Mononuclear cell (primary cell): ENCODE measurements around the gene ONECUT1. TPM values are rescaled to one million over a fixed set of nuclear protein-coding genes. Genes with fewer than 3 reads are reported as not detected.
"Not testable (repeated sequence)": the region's sequence is repeated elsewhere in the genome, so short reads cannot be mapped to it uniquely, and the experiment has no call there.

Experiments used
- H3K27me3 ChIP-seq: 2 replicates; pipeline ENCODE4 v1.6.0; 2011; ENCODE audit warnings: low read length, control low read depth; ENCODE audit not compliant: insufficient read depth
- H3K4me1 ChIP-seq: 2 replicates; pipeline ENCODE4 v1.5.1; 2011; ENCODE audit warnings: mild to moderate bottlenecking, low read length, control low read depth; ENCODE audit not compliant: insufficient read depth
- H3K4me3 ChIP-seq: 2 replicates; pipeline ENCODE4 v1.5.1; 2011; ENCODE audit warnings: mild to moderate bottlenecking, low read length, moderate library complexity
- H3K9me3 ChIP-seq: 2 replicates; pipeline ENCODE4 v1.5.1; 2011; ENCODE audit warnings: low read depth, mild to moderate bottlenecking, control low read depth, low read length
- total RNA-seq: library from RNA; depleted of rRNA; stranded (reverse); fragments of >200 nt; gene quantifications from one replicate; pipeline ENCODE4 v1.2.3, GENCODE V29; 2012

ONECUT1 gene
- total RNA-seq, result 0.10 TPM

GRCh38 chr15:52790169-52790708 lies at the start of gene ONECUT1:
Gene ONECUT1 (minus strand): TSS chr15:52790336. CDS start chr15:52789884, 452 bp downstream.
- H3K4me3 ChIP-seq, result peak within 1 kb of the TSS; percentile 24
- peaks cover 89% of the 10 kb centered on the region for H3K27me3 ChIP-seq

GRCh38 chr15:52834379-52834778 lies 44.2 kb upstream of the ONECUT1 start:
- Histone ChIP-seq H3K27me3 (no peaks in the 10 kb centered on the region), H3K4me3 (no peak overlapping the region), H3K4me1 (no peaks in the 10 kb centered on the region), H3K9me3 (no peaks in the 10 kb centered on the region)

More at GRCh38 chr15:52790169-52790708, at the start of gene ONECUT1:
- H3K9me3 ChIP-seq, result no peaks in the 10 kb centered on the region
- peaks cover 22% of the 10 kb centered on the region for H3K4me1 ChIP-seq

DNA sequence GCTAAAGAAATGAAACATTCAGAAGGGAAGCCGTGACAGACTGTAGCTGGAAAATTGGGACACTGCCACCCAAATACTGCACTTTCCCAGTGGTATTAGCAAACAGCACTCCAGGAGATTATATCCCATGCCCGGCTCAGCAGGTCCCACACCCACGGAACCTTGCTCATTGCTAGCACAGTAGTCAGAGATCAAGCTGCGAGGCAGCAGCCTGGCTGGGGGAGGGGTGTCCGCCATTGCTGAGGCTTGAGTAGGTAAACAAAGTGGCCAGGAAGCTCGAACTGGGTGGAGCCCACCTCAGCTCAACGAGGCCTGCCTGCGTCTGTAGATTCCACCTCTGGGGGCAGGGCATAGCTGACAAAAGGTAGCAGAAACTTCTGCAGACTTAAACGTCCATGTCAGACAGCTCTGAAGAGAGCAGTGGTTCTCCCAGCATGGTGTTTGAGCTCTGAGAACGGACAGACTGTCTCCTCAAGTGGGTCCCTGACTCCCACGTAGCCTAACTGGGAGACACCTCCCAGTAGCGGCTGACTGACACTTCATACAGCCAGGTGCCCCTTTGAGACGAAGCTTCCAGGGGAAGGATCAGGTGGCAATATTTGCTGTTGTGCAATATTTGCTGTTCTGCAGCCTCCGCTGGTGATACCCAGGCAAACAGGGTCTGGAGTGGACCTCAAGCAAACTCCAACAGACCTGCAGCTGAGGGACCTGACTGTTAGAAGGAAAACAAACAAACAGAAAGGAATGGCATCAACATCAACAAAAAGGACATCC lies 34.2 kb upstream of the ONECUT1 start:
- H3K27me3 ChIP-seq, result peaks cover 20% of the 10 kb centered on the region
- not testable (repeated sequence) for H3K9me3 ChIP-seq, H3K4me3 ChIP-seq, H3K4me1 ChIP-seq

GRCh38 chr15:52822475-52822874 lies 32.3 kb upstream of the ONECUT1 start:
- H3K4me3 ChIP-seq, result no peak overlapping the region
- H3K27me3 ChIP-seq, result peaks cover 26% of the 10 kb centered on the region
- no peaks in the 10 kb centered on the region for H3K9me3 ChIP-seq
- H3K4me1 ChIP-seq, result no peaks in the 10 kb centered on the region

DNA sequence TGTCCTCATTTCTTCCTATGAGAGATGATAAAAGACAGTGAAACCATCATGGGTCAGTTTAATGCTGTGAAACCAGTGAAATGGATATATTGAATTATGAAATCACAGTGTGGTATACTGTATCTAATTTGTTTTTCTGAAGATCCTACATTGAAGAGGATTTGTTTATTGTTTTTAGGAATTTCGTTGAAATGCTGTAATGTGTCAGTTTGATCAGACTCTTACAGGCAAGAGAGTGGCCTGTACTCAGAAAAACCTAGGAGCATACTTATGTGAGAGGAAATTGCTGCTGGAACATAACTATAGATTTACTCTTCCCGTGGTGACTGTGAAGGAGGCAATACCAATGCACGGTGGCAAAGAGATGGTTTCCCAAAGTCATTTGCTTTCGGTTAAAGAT lies 29.1 kb upstream of the ONECUT1 start:
- no peaks in the 10 kb centered on the region for H3K9me3 ChIP-seq
- no peak overlapping the region for H3K4me3 ChIP-seq
- H3K4me1 ChIP-seq, result no peaks in the 10 kb centered on the region
- H3K27me3 ChIP-seq, result peaks cover 26% of the 10 kb centered on the region

DNA sequence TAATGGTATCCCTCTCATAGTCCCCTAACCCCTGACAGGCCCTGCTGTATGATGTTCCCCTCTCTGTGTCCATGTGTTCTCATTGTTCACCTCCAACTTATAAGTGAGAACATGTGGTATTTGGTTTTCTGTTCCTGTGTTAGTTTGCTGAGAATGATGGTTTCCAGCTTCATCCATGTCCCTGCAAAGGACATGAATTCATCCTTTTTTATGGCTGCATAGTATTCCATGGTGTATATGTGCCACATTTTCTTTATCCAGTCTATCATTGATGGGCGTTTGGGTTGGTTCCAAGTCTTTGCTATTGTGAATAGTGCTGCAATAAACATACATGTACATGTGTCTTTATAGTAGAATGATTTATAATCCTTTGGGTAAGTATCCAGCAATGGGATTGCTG lies 25.8 kb upstream of the ONECUT1 start:
- peaks cover 35% of the 10 kb centered on the region for H3K27me3 ChIP-seq
- not testable (repeated sequence) for H3K9me3 ChIP-seq, H3K4me3 ChIP-seq, H3K4me1 ChIP-seq

- no peak overlapping the region for H3K4me3 ChIP-seq
- peaks cover 19% of the 10 kb centered on the region for H3K4me1 ChIP-seq
- no peaks in the 10 kb centered on the region for H3K9me3 ChIP-seq
- H3K27me3 ChIP-seq, result peaks cover 82% of the 10 kb centered on the region
Observed at GRCh38 chr15:52808996-52809395, 18.9 kb upstream of the ONECUT1 start.

- peaks cover 87% of the 10 kb centered on the region for H3K27me3 ChIP-seq
Observed at GRCh38 chr15:52808441-52808840, 18.3 kb upstream of the ONECUT1 start.

GRCh38 chr15:52806284-52806655 lies 16.1 kb upstream of the ONECUT1 start:
- H3K9me3 ChIP-seq, result no peaks in the 10 kb centered on the region
- no peak overlapping the region for H3K4me3 ChIP-seq
- H3K4me1 ChIP-seq, result peaks cover 26% of the 10 kb centered on the region
- H3K27me3 ChIP-seq, result peaks cover 93% of the 10 kb centered on the region

More at GRCh38 chr15:52808441-52808840, 18.3 kb upstream of the ONECUT1 start:
- H3K4me3 ChIP-seq, result no peak overlapping the region
- H3K9me3 ChIP-seq, result no peaks in the 10 kb centered on the region
- peaks cover 25% of the 10 kb centered on the region for H3K4me1 ChIP-seq

DNA sequence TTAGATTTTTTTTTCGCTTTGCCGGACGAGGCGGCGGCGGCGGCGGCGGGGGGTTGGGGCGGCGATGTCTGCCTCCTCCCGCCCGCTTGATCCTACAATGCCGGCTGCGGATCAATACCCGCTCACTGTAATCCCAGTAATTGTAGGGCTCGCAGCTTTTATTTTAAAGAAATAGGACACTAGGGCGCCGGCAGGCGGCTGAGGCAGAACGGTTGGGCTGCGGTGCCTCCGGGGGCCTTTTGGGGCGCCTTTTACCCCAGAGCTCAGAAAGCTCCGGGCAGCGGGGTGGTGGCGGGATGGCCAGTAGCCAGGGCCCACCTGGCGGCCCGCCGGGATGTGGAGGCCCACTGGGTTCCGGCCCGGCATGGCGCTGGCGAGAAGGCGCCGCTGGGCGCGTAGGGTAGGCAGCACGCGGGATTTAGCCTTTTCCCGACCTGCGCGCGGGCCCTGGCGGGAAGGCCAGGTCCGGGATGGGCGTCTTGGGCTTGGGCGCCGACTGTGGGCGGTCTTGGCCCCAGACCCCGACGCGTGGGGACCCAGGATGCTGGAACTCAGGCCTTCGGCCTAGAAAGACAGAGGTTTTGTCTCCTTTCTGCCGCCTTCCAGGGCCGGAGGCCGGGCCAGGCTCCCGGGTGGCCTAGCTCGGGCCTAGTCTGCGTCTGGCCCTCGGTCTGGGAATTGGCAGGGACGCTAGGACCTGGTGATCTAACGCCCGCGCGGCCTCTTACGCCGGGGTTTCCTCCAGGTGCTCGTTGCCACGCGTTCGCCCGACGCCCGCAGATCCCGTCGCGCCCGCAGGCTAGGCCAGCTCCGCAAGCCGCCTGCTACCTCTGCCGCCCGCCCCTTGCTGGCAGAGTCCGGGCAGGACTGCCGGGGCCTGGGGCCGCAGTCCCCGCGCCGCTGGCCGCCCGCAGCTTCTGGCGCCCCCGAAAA lies 15.5 kb upstream of the ONECUT1 start:
- no peak overlapping the region for H3K4me3 ChIP-seq
- no peaks in the 10 kb centered on the region for H3K9me3 ChIP-seq
- H3K4me1 ChIP-seq, result peaks cover 26% of the 10 kb centered on the region
- H3K27me3 ChIP-seq, result peaks cover 94% of the 10 kb centered on the region

GRCh38 chr15:52804526-52805081 lies 14.5 kb upstream of the ONECUT1 start:
- peaks cover 26% of the 10 kb centered on the region for H3K4me1 ChIP-seq
- H3K4me3 ChIP-seq, result no peak overlapping the region
- peaks cover 94% of the 10 kb centered on the region for H3K27me3 ChIP-seq
- no peaks in the 10 kb centered on the region for H3K9me3 ChIP-seq

DNA sequence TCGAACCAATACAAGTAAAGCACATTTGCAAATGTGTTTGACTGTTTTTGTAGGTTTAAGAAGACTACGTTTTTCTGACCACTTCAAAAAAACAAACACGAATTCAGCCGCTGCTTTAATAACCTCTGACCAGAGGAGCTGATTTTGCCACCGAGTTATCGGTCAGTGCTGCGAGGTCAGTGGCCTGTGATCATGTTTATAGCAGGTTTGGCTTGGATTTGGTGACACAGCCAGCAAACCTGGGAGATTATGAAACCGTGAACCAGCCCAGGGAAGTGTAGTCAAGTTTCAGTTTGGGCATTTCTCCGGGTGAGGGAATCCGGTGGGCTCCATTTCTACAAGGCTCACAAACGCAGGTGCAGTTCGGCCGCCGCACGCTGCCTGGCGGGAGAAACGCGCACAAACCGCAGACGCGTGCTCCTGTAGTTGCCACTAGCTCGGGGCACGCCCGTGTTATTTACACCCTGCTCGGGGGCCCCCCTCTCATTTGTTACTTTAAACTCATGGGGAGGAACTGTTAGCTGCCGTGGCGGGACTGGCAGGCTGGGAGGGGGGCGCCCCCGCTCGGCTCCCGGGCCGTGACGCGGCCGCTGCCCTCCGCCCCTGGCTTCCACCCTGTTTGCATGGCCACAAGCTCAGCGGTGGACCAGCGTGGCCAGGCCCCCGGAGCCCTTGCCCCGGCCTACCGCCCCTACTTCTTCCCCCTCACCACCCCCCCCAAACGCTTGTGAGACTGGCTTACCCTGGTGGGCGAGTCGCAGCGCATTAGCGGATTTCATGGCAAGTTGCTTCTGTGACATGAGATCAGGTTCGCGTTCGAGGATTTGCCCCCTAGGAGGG lies 13.6 kb upstream of the ONECUT1 start:
- peaks cover 94% of the 10 kb centered on the region for H3K27me3 ChIP-seq
- H3K4me3 ChIP-seq, result no peak overlapping the region
- H3K4me1 ChIP-seq, result peaks cover 26% of the 10 kb centered on the region
- H3K9me3 ChIP-seq, result no peaks in the 10 kb centered on the region

- Histone ChIP-seq H3K27me3 (peaks cover 94% of the 10 kb centered on the region), H3K4me1 (peaks cover 29% of the 10 kb centered on the region), H3K9me3 (no peaks in the 10 kb centered on the region), H3K4me3 (no peak overlapping the region)
Observed at GRCh38 chr15:52803108-52803466, 13.0 kb upstream of the ONECUT1 start.

DNA sequence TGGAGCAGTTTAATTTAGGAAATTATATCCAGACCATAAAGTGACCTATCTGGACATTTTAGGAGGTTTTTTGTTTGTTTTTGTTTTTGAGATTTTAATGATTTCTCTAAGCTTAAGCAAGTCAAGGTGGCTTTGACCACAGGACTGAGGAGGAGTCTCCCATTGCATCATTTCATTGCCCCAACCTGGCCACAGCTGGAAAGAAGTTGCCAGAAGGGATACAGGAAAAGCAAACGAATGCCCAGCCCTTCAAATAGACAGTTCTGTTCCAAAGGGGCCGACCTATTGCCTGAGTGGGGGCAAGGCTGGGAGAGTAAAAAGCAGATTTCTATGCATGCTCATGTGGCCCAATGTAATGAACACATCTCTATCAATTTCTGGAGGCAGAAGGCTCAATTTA lies 12.0 kb upstream of the ONECUT1 start:
- H3K9me3 ChIP-seq, result no peaks in the 10 kb centered on the region
- H3K4me3 ChIP-seq, result no peak overlapping the region
- H3K27me3 ChIP-seq, result peaks cover 94% of the 10 kb centered on the region
- peaks cover 34% of the 10 kb centered on the region for H3K4me1 ChIP-seq
